DOHH2 (cell line): ENCODE data around the gene NOTCH1.

Experiments used
- H3F3A ChIP-seq: fragments of 200-600 bp; sonication (generic), shearing (Covaris generic); 2 replicates; pipeline ENCODE4 v1.6.0; 2016; ENCODE audit warnings: antibody characterized with exemption, mild to moderate bottlenecking; ENCODE audit not compliant: control insufficient read depth, insufficient read depth
- H3K27ac ChIP-seq: fragments of 200-600 bp; sonication (generic); 2 replicates; pipeline ENCODE4 v1.5.1; 2014; ENCODE audit warnings: low read depth, mild to moderate bottlenecking, low read length, moderate library complexity
- H3K27me3 ChIP-seq: fragments of 200-600 bp; sonication (generic); 2 replicates; pipeline ENCODE4 v1.6.1; 2014; ENCODE audit warnings: mild to moderate bottlenecking, low read length, mixed read lengths; ENCODE audit not compliant: control insufficient read depth
- H3K36me3 ChIP-seq: fragments of 200-600 bp; sonication (generic); 2 replicates; pipeline ENCODE4 v1.6.1; 2014; ENCODE audit warnings: mild to moderate bottlenecking, low read length, moderate library complexity, mixed read lengths; ENCODE audit not compliant: control insufficient read depth
- H3K4me1 ChIP-seq: fragments of 200-600 bp; sonication (generic); 2 replicates; pipeline ENCODE4 v1.6.1; 2014; ENCODE audit warnings: mild to moderate bottlenecking, low read length, mixed read lengths; ENCODE audit not compliant: control insufficient read depth
- H3K4me2 ChIP-seq: fragments of 200-600 bp; sonication (generic); 2 replicates; pipeline ENCODE4 v1.6.0; 2014; ENCODE audit warnings: mild to moderate bottlenecking, low read length, moderate library complexity
- H3K4me3 ChIP-seq: fragments of 200-600 bp; sonication (generic); 2 replicates; pipeline ENCODE4 v1.5.1; 2014; ENCODE audit warnings: mild to moderate bottlenecking, low read length, mixed read lengths
- H3K79me2 ChIP-seq: fragments of 200-600 bp; sonication (generic); 2 replicates; pipeline ENCODE4 v1.6.1; 2014; ENCODE audit warnings: mild to moderate bottlenecking, low read length, mixed read lengths; ENCODE audit not compliant: control insufficient read depth
- H3K9me2 ChIP-seq: fragments of 200-600 bp; sonication (generic); replicated peaks from 2 replicates; pipeline ENCODE4 v1.6.1; 2014; ENCODE audit warnings: mild to moderate bottlenecking, low read length, mixed read lengths; ENCODE audit not compliant: control insufficient read depth
- H3K9me3 ChIP-seq: fragments of 200-600 bp; sonication (generic); 2 replicates; pipeline ENCODE4 v1.6.1; 2014; ENCODE audit warnings: antibody characterized with exemption, low read length, mixed read lengths; ENCODE audit not compliant: control insufficient read depth, insufficient read depth
- H4K20me1 ChIP-seq: fragments of 200-600 bp; sonication (generic); 2 replicates; pipeline ENCODE4 v1.6.0; 2014; ENCODE audit warnings: low read depth, mild to moderate bottlenecking, antibody characterized with exemption, low read length, moderate library complexity; ENCODE audit not compliant: control insufficient read depth, insufficient read depth
- CTCF ChIP-seq: fragments of 200-600 bp; sonication (generic); IDR thresholded peaks from one replicate; pipeline ENCODE4 v1.5.1; 2014; ENCODE audit warnings: antibody characterized with exemption, mild to moderate bottlenecking, low read depth, low read length; ENCODE audit not compliant: poor library complexity, severe bottlenecking
- EZH2phosphoT487 ChIP-seq: fragments of 200-600 bp; sonication (generic); IDR thresholded peaks from 2 replicates; pipeline ENCODE4 v1.6.1; 2017; ENCODE audit warnings: borderline replicate concordance, mild to moderate bottlenecking, antibody characterized with exemption, low read length, moderate library complexity, mixed read lengths

The NOTCH1 gene

GRCh38 chr9:136550439-136551289, 4.8 kb upstream of the NOTCH1 start:
- Histone ChIP-seq H3K36me3 (no peaks in the 10 kb centered on the region), H3K9me3 (no peaks in the 10 kb centered on the region), H3K4me1 (peaks cover 27% of the 10 kb centered on the region), H3K79me2 (no peaks in the 10 kb centered on the region), H3K4me2 (no peak overlapping the region), H4K20me1 (no peaks in the 10 kb centered on the region), H3K27me3 (peaks cover 8% of the 10 kb centered on the region), H3K27ac (no peak overlapping the region), H3K4me3 (no peak overlapping the region), H3F3A (no peaks in the 10 kb centered on the region), H3K9me2 (no peaks in the 10 kb centered on the region)
- TF ChIP-seq CTCF (no peak), EZH2phosphoT487 (no peak)

GRCh38 chr9:136549010-136549980, 3.4 kb upstream of the NOTCH1 start:
- TF ChIP-seq EZH2phosphoT487 = no peak
- TF ChIP-seq CTCF = no peak
- H4K20me1 ChIP-seq = peaks cover 7% of the 10 kb centered on the region; the same call in 1 of the 2 replicates

GRCh38 chr9:136547508-136548215, 1.8 kb upstream of the NOTCH1 start:
- Histone ChIP-seq H3K9me3 (no peaks in the 10 kb centered on the region), H3K4me3 (no peak overlapping the region), H3K9me2 (no peaks in the 10 kb centered on the region), H3K79me2 (peaks cover 21% of the 10 kb centered on the region), H3K27me3 (peaks cover 8% of the 10 kb centered on the region), H3K27ac (no peak overlapping the region), H3K4me2 (no peak overlapping the region), H4K20me1 (peaks cover 12% of the 10 kb centered on the region), H3K36me3 (peaks cover 9% of the 10 kb centered on the region; the same call in 1 of the 2 replicates), H3F3A (no peaks in the 10 kb centered on the region), H3K4me1 (peaks cover 35% of the 10 kb centered on the region)
- no peak for TF ChIP-seq CTCF

More at GRCh38 chr9:136549010-136549980, 3.4 kb upstream of the NOTCH1 start:
- H3K36me3 ChIP-seq = no peaks in the 10 kb centered on the region
- H3K79me2 ChIP-seq = peaks cover 8% of the 10 kb centered on the region
- H3K9me2 ChIP-seq = no peaks in the 10 kb centered on the region
- H3K4me1 ChIP-seq = peaks cover 32% of the 10 kb centered on the region
- no peak overlapping the region for H3K4me3 ChIP-seq
- no peak overlapping the region for H3K4me2 ChIP-seq
- H3F3A ChIP-seq = no peaks in the 10 kb centered on the region
- no peak overlapping the region for H3K27ac ChIP-seq
- H3K9me3 ChIP-seq = no peaks in the 10 kb centered on the region
- peaks cover 8% of the 10 kb centered on the region for H3K27me3 ChIP-seq
